T-helper 1 cell (primary cell): ENCODE measurements around the gene CTXND1.
"Not testable (repeated sequence)": the region's sequence is repeated elsewhere in the genome, so short reads cannot be mapped to it uniquely, and the experiment has no call there.

ENCODE experiments used
- DNase-seq, 5 donors: peaks; one replicate each; pipeline ENCODE4 v3.0.0-alpha.2; 2012 to 2020

Gene CTXND1

GRCh38 chr15:80156176-80156720 is 95.8 kb downstream of the CTXND1 start:
- no peak for DNase-seq

GRCh38 chr15:80155378-80156175 is 96.4 kb downstream of the CTXND1 start:
- DNase-seq, result not testable (repeated sequence)

DNA sequence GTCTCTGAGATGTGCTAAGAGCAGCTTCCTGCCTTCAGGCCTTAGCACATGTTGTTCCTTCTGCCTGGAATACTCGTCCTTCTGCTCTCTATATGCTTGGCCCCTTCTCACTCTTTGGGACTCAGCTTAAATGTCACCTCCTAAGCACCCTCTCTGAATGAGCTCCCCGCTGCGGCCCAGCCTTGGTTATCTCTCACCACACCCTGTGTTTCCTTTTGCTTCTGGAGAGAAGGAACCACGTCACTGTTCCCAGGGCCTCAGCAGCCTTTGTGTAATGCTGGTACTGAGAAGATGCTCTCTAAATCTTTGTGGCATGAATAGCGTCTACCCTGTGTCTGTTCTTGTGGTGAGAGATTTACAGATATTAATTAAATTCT is 97.0 kb downstream of the CTXND1 start:
- DNase-seq, result no peak

GRCh38 chr15:80154336-80154735 is 97.7 kb downstream of the CTXND1 start:
- DNase-seq, result no peak

DNA sequence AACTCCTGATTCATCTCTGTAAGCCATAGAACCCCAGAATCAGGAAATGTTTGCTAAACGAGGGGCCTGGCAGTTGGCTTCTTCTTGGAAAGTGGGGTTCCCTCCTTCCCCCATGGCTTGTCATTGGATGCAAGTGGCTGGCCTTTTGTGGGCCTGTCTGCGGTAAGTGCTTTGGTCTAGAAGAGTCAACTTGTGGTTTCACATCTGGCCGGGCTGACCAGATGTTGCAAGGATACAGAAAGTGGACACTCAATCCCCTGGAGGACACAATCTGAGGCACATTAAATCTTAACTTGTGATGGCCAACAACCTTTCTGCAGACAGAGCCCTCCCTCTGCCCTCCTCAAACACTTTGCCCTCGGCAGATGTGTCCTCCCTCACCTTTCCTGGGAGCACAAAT is 98.1 kb downstream of the CTXND1 start:
- no peak for DNase-seq

GRCh38 chr15:80152896-80153876 is 98.8 kb downstream of the CTXND1 start, which contains the start of gene FAH:
Gene FAH (plus strand): TSS chr15:80152999. CDS start chr15:80153055, 56 bp downstream.
- DNase-seq, result peak in 3 of 5 donors; percentile 15 to 68 (median 19)

GRCh38 chr15:80152180-80152895 is 99.7 kb downstream of the CTXND1 start:
- DNase-seq, result peak; percentile 84 to 93 (median 87)

DNA sequence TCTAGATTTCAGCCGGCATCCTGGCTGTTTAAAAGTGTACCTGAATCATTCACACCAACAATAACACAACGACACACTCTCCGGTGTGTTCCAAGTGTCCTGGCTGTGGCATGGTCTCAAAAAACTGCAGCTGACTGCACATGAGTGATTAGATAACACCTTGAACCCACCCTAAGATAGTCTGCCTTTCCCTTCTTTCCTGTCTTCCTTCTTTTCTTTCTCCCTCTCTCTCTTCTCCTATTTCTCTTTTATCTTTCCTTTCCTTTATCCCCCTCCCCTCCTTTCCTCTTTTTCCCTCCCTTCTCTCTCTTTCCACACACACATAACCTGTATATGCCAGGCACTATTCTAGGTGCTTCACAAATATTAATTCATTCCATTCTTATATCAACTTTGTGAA is 100.4 kb downstream of the CTXND1 start:
- DNase-seq, result no peak

DNA sequence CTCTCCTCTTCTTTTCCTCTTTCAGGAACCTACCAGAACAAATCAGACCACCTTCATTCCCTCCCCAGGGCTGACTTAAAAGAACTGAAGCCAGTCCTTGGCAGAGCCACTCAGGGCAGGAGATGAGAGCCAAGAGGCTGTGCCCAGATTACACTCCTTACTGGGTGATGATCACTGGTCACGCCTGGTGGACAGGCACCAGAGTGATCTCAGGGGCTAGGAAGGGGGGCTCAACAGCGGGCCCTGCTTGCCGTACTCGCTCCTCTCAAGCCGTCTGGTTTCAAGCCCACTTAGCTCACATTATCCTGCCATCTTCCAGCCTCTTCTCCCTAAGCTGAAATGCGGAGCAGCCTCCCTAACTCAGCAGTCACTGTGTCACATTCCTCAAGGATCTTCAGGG is 100.9 kb downstream of the CTXND1 start:
- DNase-seq, result no peak
